ENCODE data around the gene GREM1.

DNA sequence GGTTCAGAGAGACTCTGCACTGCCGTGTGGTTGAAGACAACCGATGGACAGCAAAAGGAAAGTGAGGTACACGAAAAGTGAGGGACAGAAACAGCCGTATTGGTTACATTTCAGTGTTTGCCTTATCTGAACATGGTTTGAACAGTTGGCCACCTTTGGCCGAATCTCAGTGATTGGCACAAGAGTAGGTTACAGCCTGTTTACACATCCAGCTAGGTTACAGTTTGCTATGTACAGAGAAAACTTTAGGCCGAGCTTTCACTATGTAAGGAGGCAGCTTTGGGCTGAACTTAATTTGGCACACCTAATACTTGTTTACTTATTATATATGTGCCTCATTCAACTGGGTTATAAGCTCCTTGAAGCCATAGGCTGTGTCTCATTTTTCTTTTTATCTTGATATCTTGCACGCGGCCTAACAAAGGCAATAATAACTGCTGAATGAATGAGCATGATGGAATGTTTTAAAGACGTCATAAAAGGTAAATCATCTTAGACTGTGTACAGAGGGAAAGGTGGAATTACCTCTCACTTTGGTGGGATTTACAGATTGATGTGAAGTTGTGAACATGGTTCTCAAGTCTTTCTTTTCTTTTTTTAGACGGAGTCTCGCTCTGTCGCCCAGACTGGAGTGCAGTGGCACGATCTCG lies 17.2 kb upstream of the GREM1 start:
- TF ChIP-seq POLR2AphosphoS5 (IDR thresholded peaks at IDR 0.05; ENCODE audit: low read depth, low read length) (no peak), FOXP2 (optimal IDR thresholded peaks at IDR 0.05; ENCODE audit: borderline replicate concordance, extremely low read depth, extremely low read length, insufficient read depth) (no peak), SIN3A (IDR thresholded peaks at IDR 0.05; ENCODE audit: borderline replicate concordance, insufficient read depth, low read length) (no peak)
